Fibroblast of lung (primary cell): ENCODE data around the gene EMC10.

Experiments
- EZH2 ChIP-seq: IDR thresholded peaks from 2 replicates; pipeline ENCODE4 v1.5.1; 2012; ENCODE audit warnings: low read length, control low read depth, mild to moderate bottlenecking; ENCODE audit errors: missing control alignments
- TF ChIP-seq, protein P1 (sequence below), 2 donors: IDR thresholded peaks in 1 of 2; conservative IDR thresholded peaks in 1 of 2; 1 replicate in 1 of 2; 2 replicates in 1 of 2; pipeline ENCODE4 v1.5.1; 2011 to 2012; ENCODE audit warnings: low read length in 2 of 2, control low read depth in 1 of 2, inconsistent platforms in 1 of 2, low read depth in 1 of 2, mild to moderate bottlenecking in 1 of 2

DNA sequence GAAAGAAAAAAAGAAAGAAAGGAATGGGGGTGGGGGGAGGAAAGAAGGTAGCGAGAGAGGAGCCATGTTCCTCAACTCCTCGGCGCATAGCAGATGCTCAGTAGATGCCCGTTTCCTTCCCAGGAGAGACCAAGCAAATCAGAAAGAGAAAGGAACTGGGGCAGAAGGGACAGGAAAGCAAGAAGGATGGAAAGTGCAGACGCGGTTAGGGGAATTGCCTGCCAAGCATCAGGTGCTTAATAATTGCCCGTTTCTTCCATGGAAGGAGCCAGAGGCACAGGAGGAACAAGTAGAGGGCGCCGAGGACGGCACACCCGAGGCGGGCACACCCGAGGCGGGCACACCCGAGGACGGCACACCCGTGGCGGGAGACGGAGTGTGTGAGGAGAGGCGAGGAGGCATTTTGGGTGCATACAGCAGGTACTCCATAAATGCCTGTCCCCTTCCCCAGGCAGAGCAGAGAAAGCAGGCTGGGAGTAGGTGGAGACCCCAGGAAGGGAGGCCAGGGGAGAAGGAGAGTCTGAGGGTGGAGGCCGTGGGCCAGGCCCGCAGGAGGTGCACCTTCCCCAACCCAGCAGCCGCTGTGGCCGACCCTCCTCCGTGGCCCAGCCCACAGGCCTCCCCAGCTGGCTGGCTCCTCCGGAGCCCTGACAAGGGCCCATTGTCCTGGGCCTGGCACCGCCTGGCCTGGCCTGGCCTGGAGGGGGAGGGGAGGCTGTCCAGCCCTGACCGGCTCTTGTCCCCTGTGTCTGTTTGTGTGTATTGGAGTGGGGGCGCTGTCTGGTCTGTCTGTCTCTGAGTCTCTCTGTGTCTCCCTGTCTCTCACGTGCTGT, 20.1 kb downstream of the EMC10 start:
- TF ChIP-seq, protein P1, sequence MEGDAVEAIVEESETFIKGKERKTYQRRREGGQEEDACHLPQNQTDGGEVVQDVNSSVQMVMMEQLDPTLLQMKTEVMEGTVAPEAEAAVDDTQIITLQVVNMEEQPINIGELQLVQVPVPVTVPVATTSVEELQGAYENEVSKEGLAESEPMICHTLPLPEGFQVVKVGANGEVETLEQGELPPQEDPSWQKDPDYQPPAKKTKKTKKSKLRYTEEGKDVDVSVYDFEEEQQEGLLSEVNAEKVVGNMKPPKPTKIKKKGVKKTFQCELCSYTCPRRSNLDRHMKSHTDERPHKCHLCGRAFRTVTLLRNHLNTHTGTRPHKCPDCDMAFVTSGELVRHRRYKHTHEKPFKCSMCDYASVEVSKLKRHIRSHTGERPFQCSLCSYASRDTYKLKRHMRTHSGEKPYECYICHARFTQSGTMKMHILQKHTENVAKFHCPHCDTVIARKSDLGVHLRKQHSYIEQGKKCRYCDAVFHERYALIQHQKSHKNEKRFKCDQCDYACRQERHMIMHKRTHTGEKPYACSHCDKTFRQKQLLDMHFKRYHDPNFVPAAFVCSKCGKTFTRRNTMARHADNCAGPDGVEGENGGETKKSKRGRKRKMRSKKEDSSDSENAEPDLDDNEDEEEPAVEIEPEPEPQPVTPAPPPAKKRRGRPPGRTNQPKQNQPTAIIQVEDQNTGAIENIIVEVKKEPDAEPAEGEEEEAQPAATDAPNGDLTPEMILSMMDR (conservative IDR thresholded peaks at IDR 0.05 in 1 of 2, IDR thresholded peaks at IDR 0.05 in 1 of 2; ENCODE audit: low read depth in 1 of 2, low read length in 2 of 2) = no peak
- TF ChIP-seq EZH2 = no peak
